Activated naive CD4-positive, alpha-beta T cell treated with Interleukin-2 at 50 U/mL for 16 hours (primary cell): ENCODE measurements around the gene TGFB3.
"Not testable (repeated sequence)": the region's sequence is repeated elsewhere in the genome, so short reads cannot be mapped to it uniquely, and the experiment has no call there.

ENCODE experiments used
- DNase-seq: peaks from one replicate; pipeline ENCODE4 v3.0.0-alpha.2; 2020

TGFB3 gene

GRCh38 chr14:75944607-75945241 is 37.1 kb downstream of the TGFB3 start:
- no peak for DNase-seq

DNA sequence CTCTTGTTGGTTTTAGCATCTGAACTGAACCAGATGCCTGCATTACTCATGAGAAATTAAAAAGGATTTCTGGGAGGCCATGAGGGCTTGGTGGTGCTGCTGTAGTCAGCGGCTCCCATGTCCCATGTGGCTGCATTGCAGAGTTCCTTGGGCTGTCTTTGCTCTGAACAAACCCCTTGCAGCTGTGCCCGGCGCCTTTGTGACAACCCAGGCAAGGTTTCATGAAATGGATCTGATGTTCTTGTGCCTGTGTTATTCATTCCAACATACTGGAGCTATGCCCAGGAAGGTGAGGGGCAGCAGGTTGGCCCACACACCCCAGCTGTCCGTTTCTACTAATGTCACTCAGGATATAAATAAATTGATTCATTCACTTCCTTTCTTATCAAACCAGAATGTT is 40.8 kb downstream of the TGFB3 start:
- no peak for DNase-seq

DNA sequence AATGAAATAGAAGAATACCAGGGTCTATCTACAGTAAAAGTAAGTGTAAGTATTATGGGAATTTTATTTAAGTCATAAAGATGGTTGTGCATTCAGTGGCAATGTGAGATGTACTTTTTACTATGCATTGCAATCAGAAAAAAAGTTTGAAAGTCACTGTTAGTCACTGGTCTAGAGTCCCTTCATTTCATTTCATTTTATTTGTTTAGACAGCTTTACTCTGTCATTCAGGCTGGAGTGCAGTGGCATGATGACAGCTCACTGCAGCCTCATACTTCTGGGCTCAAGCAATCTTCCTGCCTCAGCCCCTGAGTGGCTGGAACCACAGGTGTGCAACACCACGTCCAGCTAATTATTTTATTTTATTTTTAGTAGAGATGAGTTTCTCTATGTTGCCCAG is 42.6 kb downstream of the TGFB3 start:
- no peak for DNase-seq

DNA sequence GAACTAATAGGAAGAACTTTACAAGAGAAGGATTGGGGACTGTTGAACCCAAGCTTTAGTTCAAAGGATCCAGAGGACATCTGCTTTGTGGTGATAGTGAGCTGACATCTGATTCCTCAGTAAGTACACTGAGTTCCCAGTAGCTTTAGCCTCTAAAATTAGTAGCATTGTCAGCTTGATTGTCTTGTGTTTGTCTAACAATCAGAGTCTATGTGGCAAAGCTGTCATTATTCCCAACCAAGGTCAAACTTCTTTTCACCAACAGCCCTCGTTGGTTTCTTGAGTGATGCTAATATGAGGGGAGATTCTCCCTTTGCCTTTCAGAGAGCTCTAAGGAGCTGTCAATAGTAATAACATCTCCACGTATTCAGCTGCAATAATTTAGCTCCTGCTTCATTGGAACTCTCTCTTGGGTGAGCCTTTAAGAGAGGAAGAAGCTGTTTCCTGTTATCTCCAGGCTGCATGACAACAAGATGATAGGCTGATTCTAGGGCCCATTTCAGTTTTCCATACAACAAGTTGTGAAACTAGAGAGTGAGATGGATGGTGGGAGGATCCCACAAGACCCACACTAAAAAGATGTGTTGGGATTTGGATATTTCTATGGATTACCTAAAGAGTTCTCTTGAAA is 46.7 kb downstream of the TGFB3 start:
- DNase-seq, result no peak

DNA sequence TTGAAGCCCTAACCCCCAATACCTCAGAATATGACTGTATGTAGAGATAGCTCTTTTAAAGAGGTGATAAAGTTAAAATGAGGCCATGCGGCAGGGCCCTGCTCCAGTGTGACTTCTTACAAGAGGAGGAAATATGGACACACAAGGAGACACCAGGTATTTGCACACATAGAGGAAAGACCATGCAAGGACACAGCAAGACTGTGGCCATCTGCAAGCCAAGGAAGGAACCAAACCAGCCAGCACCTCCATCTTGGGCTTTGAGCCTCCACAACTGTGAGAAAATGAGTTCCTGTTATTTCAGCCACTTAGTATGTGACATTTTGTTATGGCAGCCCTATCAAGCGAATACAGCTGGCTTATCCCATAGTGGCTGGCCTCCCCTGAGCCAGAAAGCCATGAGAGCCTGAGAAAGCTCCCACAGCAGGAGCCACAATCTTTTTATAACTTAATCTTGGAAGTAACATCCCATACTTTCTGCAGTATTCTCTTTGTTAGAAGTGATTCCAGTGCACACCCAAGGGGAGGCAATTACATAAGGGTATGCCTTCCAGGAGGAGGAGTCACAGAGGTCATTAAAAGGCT is 48.0 kb downstream of the TGFB3 start:
- DNase-seq, result no peak

DNA sequence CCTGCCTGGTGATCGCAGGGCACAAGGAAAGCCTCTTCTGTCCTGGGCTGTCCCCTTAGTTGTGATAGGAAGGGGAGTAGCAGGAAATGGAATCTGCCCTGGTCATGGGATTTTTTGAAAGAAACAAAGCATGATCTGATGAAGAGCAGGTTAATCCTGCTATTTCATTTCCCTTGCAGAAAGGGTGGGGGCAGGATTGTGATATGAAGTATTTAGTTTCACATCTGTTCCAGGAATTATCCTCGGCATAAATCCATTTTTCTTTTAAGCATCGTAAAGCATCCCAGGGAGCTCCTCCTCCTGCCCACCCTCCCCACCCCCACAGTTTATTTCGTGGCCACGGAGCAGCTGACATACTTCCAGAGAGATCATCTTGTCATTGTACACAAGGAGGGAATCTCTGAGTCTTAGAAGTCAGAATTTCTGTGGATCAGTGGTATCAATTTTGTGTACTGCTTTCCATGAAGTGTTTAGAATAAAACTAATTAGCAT is 53.1 kb downstream of the TGFB3 start:
- no peak for DNase-seq

DNA sequence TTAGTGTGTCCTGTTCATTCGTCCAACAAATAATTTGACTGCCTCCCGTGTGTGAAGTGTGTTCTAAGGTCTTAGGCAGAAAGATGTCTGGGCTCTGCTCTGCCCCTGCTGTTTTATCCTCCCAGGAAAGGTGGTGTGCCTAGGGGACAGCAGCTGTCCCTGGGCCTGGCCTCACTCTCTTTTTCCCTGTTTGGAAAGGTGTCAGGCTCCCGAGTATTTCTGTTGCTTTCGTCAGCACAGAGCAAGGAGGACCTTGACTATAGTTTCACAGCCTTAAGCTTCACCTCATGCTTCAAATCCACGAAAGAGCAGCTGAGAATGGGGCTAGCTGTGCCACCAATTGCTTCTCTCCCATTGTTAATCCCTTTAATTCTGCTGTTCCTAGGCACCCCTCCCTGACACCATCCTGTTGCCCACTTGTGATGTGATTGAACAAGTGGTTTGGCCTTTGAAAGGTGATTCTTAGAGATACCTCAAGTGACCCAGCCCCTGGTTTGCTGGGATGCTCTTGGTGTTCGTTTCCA is 54.2 kb downstream of the TGFB3 start:
- DNase-seq, result no peak

GRCh38 chr14:75926431-75927115 is 55.2 kb downstream of the TGFB3 start:
- no peak for DNase-seq

DNA sequence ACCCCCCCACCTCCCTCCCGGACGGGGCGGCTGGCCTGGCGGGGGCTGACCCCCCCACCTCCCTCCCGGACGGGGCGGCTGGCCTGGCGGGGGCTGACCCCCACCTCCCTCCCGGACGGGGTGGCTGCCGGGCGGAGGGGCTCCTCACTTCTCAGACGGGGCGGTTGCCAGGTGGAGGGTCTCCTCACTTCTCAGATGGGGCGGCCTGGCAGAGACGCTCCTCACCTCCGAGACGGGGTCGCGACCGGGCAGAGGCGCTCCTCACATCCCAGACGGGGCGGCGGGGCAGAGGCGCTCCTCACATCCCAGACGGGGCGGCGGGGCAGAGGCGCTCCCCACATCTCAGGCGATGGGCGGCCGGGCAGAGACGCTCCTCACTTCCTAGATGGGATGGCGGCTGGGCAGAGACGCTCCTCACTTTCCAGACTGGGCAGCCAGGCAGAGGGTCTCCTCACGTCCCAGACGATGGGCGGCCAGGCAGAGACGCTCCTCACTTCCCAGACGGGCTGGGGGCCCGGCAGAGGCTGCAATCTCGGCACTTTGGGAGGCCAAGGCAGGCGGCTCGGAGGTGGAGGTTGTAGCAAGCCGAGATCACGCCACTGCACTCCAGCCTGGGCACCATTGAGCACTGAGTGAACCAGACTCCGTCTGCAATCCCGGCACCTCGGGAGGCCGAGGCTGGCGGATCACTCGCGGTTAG is 56.5 kb downstream of the TGFB3 start:
- not testable (repeated sequence) for DNase-seq

DNA sequence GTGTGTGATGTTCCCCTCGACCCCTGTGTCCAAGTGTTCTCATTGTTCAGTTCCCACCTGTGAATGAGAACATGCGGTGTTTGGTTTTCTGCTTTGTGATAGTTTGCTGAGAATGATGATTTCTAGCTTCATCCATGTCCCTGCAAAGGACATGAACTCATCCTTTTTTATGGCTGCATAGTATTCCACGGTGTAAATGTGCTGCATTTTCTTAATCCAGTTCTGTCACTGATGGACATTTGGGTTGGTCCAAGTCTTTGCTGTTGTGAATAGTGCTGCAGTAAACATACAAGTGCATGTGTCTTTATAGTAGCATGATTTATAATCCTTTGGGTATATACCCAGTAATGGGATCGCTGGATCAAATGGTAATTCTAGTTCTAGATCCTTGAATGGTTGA is 61.4 kb downstream of the TGFB3 start:
- not testable (repeated sequence) for DNase-seq

- no peak for DNase-seq
Measured at GRCh38 chr14:75917946-75918335, 63.9 kb downstream of the TGFB3 start.

GRCh38 chr14:75917322-75917945 is 64.4 kb downstream of the TGFB3 start:
- no peak for DNase-seq

DNA sequence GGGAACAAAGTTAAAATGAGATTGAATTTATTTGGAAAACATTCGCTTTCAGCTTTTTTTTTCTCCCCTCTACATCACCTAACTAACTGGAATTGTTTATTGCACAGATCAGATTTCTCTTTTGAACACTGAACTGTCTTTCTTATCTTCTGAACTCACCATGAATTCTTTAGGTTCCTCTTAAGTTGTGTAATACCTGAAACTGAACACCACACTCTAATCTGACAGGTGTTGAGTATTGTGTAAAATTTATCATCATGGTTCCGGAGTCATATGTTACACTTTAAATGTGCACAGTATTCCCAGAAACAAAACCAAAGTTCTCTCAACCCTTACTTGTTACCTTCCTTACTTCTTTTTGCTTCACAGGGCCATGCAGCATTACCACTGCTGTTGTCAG is 66.8 kb downstream of the TGFB3 start:
- no peak for DNase-seq

- no peak for DNase-seq
Measured at GRCh38 chr14:75913183-75913582, 68.6 kb downstream of the TGFB3 start.

GRCh38 chr14:75911883-75912282 is 69.9 kb downstream of the TGFB3 start:
- no peak for DNase-seq

GRCh38 chr14:75910048-75910447 is 71.7 kb downstream of the TGFB3 start:
- DNase-seq, result no peak

DNA sequence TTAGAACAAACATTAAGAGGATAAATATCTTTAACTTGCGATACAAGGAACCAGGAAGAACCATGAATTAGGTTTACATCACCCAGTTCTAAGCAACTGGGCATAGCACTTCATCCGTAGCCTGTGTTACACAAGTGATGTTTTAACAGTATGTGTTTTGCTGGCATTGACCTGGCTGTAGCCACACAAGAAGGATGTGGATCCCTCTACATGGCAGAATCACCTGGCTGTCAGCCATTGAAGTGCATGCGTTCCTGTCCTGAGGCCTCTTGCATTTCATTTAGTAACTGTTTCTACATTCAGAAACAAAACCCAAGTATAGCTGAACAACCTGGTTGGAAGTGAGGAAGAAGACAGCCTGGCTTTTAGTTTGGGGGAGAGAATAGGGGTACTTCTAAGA is 72.2 kb downstream of the TGFB3 start:
- DNase-seq, result no peak
